Stimulated activated CD8-positive, alpha-beta memory T cell treated with anti-CD3 and anti-CD28 coated beads, Interleukin-15, amount 100 ng/mL, for 24 hours (primary cell): ENCODE measurements around the gene SGO1.
"Not testable (repeated sequence)": the region's sequence is repeated elsewhere in the genome, so short reads cannot be mapped to it uniquely, and the experiment has no call there.

ENCODE experiments used
- DNase-seq: peaks from one replicate; pipeline ENCODE4 v3.0.0-alpha.2; 2020; ENCODE audit warnings: low read depth

Gene SGO1

GRCh38 chr3:20185679-20186599, at the start of gene SGO1:
TSS of gene SGO1 (minus strand) at chr3:20186206. CDS start at chr3:20184027, 2,179 bp downstream.
- DNase-seq: peak; percentile 98

GRCh38 chr3:20235796-20236195, 49.8 kb upstream of the SGO1 start:
- DNase-seq: no peak

- DNase-seq: no peak
These were observed 47.1 kb upstream of the SGO1 start for GRCh38 chr3:20232906-20233780.

- DNase-seq: no peak
These were observed 44.9 kb upstream of the SGO1 start for GRCh38 chr3:20230954-20231353.

GRCh38 chr3:20225769-20226168, 39.8 kb upstream of the SGO1 start:
- DNase-seq: no peak

- DNase-seq: no peak
These were observed 36.3 kb upstream of the SGO1 start for GRCh38 chr3:20222274-20222673.

GRCh38 chr3:20218215-20218614, 32.2 kb upstream of the SGO1 start:
- DNase-seq: no peak

- no peak for DNase-seq
These were observed 29.6 kb upstream of the SGO1 start for GRCh38 chr3:20215636-20216035.

GRCh38 chr3:20213491-20213890, 27.5 kb upstream of the SGO1 start:
- DNase-seq: not testable (repeated sequence)

GRCh38 chr3:20207945-20208344, 21.9 kb upstream of the SGO1 start:
- not testable (repeated sequence) for DNase-seq

- DNase-seq: not testable (repeated sequence)
These were observed 19.9 kb upstream of the SGO1 start for GRCh38 chr3:20205898-20206297.

GRCh38 chr3:20201143-20201542, 15.1 kb upstream of the SGO1 start:
- no peak for DNase-seq

- DNase-seq: no peak
These were observed 11.8 kb upstream of the SGO1 start for GRCh38 chr3:20197775-20198174.

GRCh38 chr3:20194793-20195460, 8.9 kb upstream of the SGO1 start:
- DNase-seq: no peak

- DNase-seq: no peak
These were observed 5.0 kb upstream of the SGO1 start for GRCh38 chr3:20190991-20191390.

- DNase-seq: no peak
These were observed 596 bp upstream of the SGO1 start for GRCh38 chr3:20186600-20187004.

GRCh38 chr3:20185331-20185678, 701 bp downstream of the SGO1 start:
- DNase-seq: no peak

GRCh38 chr3:20182206-20182605, 3.8 kb downstream of the SGO1 start:
- no peak for DNase-seq

- DNase-seq: no peak
These were observed 4.7 kb downstream of the SGO1 start for GRCh38 chr3:20181276-20181675.

- DNase-seq: no peak
These were observed 12.1 kb downstream of the SGO1 start for GRCh38 chr3:20173844-20174410.

GRCh38 chr3:20161714-20162113, 24.3 kb downstream of the SGO1 start:
- no peak for DNase-seq

GRCh38 chr3:20160230-20160629, 25.8 kb downstream of the SGO1 start:
- no peak for DNase-seq
